Measurements from ENCODE around the gene DDX24. TPM values are rescaled to one million over a fixed set of nuclear protein-coding genes. Genes with fewer than 3 reads are reported as not detected.

Gene DDX24, protein sequence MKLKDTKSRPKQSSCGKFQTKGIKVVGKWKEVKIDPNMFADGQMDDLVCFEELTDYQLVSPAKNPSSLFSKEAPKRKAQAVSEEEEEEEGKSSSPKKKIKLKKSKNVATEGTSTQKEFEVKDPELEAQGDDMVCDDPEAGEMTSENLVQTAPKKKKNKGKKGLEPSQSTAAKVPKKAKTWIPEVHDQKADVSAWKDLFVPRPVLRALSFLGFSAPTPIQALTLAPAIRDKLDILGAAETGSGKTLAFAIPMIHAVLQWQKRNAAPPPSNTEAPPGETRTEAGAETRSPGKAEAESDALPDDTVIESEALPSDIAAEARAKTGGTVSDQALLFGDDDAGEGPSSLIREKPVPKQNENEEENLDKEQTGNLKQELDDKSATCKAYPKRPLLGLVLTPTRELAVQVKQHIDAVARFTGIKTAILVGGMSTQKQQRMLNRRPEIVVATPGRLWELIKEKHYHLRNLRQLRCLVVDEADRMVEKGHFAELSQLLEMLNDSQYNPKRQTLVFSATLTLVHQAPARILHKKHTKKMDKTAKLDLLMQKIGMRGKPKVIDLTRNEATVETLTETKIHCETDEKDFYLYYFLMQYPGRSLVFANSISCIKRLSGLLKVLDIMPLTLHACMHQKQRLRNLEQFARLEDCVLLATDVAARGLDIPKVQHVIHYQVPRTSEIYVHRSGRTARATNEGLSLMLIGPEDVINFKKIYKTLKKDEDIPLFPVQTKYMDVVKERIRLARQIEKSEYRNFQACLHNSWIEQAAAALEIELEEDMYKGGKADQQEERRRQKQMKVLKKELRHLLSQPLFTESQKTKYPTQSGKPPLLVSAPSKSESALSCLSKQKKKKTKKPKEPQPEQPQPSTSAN
- total RNA-seq, result 63.3 and 90.8 TPM in 2 replicates

GRCh38 chr14:94080621-94081385, at the start of gene DDX24, which contains the start of gene IFI27L1:
Gene DDX24, minus strand, starts transcription at chr14:94081202. Its CDS starts 1,460 bp downstream, at chr14:94079742.
Gene IFI27L1, plus strand, starts transcription at chr14:94081310. Its CDS starts 15,628 bp downstream, at chr14:94096938.
- peak; percentile 86 to 93 for DNase-seq (ENCODE audit: low read depth in 2 of 2)

GRCh38 chr14:94129758-94130414, 48.9 kb upstream of the DDX24 start:
- peak in 1 of 2 donors; percentile 29 for DNase-seq (ENCODE audit: low read depth in 2 of 2)

DNA sequence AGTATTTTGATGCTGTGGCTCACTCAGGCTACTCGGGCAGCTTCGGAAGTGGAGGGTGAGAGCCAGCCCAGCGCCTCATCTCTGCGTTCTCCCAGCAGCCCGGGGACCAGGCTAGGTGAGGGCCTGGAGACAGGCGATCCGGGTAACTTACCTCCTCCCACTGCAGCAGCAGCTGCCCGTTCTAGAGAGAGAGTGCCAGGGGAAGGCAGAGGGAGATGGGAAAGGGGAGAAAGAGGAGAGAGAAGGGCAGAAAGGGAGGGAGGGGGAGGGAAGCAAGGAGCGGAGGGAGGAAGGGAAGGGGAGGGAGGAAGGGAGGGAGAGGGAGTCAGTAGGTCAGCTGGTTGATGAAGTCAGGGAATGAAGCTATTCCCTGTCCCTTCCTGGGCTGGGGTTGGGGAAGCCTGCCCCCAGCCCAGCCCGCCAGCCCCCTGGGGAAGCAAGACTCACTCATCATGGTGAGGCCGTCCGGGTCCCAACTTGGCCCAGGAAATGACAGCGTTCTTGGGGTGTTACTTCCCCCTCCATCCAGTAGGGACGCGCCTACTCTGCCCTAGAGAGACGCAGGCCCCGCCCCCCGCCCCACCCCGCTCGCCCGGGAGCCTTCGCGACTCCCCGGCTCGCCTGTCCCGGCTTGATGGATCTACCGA, 48.2 kb upstream of the DDX24 start, which contains the start of gene IFI27L2:
TSS of gene IFI27L2 (minus strand) at position 494 of the 647 bp plus-strand sequence. CDS start at position 454, 40 bp downstream.
- peak in 1 of 2 donors; percentile 49 for DNase-seq (ENCODE audit: low read depth in 2 of 2)

- DNase-seq (ENCODE audit: low read depth in 2 of 2), result no peak
These were observed 47.3 kb upstream of the DDX24 start for GRCh38 chr14:94128216-94128839.

- DNase-seq (ENCODE audit: low read depth in 2 of 2), result no peak
These were observed 46.3 kb upstream of the DDX24 start for GRCh38 chr14:94127330-94127729.

DNA sequence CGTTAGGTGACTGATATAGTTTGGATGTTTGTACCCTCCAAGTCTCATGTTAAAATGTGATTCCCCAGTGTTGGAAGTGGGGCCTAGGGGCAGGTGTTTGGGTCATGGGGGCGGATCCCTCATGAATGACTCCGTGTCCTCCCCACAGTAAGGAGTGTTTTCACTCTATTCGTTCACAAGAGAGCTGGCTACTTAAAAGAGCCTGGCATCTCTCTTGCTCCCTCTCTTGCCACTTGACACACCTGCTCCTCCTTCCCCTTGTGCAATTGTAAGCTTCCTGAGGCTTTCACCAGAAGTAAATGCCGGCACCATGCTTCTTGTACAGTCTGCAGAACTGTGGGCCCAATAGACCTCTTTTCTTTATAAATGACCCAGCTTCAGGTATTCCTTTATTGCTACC, 45.8 kb upstream of the DDX24 start:
- no peak for DNase-seq (ENCODE audit: low read depth in 2 of 2)

DNA sequence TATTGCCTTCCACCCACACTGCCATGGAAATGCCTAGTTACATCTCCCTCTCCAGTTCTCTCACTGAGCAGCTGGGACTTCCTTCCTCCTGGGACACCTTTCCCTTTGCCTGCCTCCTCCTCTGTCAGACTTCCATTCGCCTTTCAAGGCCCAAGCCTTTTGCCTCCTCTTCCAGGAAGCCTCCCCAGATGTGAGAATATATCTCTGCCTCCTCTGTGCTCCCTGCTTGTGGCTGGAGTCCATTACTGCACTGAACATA, 45.3 kb upstream of the DDX24 start:
- DNase-seq (ENCODE audit: low read depth in 2 of 2), result no peak

GRCh38 chr14:94125659-94126418, 44.8 kb upstream of the DDX24 start:
- no peak for DNase-seq (ENCODE audit: low read depth in 2 of 2)

DNA sequence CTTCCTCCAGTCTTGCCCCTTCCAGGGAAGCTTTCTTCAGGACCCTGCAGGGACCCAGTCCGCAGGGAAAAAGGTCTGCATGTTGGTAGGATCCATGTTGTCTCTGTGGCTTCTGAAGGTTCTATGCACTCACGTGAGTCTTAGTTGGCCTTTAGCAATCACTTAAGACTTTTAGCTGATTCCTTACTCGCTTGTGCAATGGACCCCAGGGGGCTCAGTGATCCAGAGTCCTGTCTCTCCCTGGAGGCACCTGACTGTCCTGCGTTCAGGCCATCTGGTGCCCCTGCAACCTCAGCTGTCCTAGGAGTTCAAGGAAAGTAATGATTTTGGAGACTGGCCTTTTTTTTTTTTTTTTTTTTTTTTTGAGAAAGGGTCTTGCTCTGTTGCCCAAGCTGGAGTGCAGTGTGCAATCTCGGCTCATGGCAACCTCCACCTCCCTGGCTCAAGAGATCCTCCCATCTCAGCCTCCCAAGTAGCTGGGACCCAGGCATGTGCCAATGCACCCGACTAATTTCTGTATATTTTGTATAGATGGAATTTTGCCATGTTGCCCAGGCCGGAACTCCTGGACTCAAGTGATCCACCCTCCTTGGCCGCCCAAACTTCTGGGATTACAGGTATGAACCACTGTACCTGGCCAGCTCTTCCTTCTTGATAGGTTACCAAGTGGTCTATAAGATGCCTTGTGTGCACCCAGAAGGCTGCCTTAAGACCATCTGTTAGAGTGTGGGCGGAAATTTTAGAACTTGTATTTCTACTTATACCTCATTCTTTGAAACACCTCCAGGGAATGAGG, 43.8 kb upstream of the DDX24 start:
- DNase-seq (ENCODE audit: low read depth in 2 of 2), result no peak

DNA sequence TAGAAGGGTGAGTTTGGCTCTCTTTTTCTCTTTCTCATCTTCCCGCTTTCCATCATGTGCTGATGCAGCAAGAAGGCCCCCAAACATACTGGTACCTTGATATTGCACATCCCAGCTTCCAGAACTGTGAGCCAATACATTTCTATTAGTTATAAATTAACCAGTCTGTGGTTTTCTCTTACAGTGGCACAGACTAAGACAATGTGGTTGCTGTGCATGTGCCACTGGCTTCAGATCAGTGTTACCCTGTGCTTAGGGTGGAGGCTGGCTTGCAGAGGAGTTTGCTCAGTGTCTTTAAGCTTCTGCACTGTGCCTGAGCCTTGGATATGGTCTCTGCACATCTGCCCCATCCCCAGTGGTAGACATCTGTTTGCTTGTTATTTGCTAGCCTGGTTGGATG, 42.9 kb upstream of the DDX24 start:
- DNase-seq (ENCODE audit: low read depth in 2 of 2), result no peak

DNA sequence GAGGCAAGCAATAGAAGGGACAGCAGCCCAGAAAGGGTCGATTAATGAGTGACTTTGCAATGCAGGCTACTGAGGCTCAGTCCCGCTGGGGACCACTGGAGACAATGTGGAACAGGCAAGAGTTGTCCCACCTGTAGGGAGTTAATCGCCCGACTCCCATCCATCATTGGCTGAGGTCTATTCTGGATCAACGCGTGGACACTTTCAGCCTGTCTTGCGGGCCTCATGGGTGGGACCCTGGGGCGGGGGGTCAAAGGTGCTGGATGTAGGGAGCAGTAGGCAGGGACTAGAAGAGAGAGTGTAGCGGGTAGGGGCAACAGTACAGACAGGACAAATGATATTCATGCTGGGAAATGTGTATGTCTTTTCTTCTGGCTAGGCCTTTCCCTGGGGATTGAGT, 42.3 kb upstream of the DDX24 start:
- DNase-seq (ENCODE audit: low read depth in 2 of 2), result no peak

DNA sequence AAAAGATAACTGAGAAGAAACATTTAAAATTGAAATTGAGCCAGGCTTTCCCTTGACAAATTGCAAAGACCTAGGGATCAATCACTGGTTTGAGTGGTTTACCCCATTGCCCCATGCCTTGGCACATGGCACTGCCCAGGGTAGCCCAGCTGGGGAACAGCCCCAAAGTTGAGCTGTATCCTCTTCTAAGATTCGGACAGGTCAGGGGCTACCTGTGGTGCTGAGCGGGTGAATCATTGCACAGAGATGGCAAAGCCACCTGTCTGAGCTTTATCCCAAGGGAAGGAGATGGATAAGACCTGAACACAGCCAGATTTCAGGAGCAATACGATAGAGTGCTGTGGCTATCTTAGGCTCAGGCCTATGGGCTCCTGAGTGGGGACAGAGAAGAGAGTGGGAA, 41.4 kb upstream of the DDX24 start:
- no peak for DNase-seq (ENCODE audit: low read depth in 2 of 2)

DNA sequence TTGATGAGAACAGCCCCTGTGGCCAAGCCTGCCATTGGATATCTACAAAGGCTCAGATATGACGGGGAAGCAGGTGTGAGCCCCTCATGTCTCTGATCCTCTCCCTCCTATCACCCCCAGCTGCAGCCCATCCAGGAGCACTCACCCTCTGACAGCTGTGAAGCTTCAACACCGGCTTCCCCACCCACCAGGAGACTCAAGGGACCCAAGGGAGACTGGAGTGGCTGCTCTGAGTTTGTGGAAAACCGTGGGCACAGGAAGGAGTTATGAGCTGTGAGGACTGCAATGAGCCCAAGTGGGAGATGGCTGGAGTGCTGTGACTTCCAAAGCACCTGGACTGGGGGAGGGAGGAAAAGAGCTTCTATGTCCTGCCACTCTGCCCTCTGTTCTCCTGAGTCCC, 40.5 kb upstream of the DDX24 start:
- DNase-seq (ENCODE audit: low read depth in 2 of 2), result no peak

DNA sequence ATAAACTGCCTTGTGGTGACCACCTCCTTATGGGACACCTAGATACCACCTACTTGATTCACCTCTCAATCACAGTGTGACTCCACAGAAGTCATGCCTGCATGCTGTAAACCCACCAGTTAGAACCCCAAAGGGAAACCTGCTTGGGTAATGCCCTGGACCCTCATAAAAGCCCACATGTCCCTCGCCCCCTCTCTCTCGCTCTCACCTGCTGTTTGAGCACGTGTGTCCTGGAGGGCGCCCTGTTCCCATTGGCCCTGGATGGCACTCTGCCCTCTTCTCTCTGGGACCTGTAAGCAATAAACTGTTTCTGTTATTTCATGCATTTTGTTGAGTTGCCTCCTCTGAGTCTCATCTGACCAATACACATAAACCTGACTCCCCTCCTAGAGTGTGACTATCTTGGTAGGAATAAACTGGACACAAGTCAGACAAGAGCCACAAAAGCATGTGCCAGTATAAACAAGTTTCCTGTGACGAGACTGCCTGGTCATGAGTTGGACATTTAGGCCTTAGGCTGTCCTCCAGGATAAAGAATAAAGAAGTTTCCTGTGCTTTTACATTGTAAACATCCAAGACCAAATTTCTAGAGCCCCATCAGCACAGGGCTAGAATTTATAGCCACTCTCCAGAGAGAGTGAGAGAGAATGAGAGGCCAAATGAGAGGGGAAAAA, 39.8 kb upstream of the DDX24 start:
- peak in 1 of 2 donors; percentile 42 for DNase-seq (ENCODE audit: low read depth in 2 of 2)

GRCh38 chr14:94119071-94119470, 38.1 kb upstream of the DDX24 start:
- DNase-seq (ENCODE audit: low read depth in 2 of 2), result no peak

DNA sequence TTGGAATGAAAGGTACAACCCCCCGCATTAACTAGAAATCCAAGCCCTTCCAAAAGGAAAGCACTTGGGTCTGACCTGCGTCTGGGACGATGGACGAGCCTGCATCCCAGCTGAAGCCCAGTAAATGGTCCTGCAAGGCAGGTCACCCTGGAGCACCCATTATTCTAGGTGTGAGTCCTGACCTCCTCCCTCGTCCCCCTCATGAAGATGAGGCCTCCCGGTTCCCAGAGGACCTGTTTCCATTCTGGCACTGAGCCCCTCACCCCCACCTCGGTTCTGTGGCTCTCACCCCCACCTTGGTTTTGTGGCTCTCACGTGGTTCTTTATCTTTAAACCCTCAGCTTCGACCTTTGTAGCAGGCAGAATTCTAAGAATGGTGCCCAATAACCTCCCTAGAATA, 36.9 kb upstream of the DDX24 start:
- no peak for DNase-seq (ENCODE audit: low read depth in 2 of 2)

DNA sequence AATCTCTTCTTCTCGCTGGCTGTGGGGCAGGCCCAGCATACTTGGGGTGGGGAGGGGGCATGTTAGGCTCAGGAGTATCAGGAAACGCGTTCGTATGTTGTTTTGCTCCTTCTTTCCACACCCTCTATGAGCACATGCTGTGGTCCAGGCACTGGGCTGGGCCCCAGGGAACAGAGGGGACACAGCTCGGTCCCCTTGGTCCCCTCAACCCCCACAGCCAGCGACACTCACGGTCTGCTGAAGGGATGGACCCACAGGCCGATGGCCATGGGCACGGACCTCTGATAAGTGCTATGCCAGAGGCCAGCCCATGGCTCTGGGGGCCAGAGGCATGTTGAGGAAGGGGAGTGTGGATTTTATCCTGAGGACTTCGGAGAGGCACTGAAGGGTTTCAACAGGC, 35.7 kb upstream of the DDX24 start:
- no peak for DNase-seq (ENCODE audit: low read depth in 2 of 2)

DNA sequence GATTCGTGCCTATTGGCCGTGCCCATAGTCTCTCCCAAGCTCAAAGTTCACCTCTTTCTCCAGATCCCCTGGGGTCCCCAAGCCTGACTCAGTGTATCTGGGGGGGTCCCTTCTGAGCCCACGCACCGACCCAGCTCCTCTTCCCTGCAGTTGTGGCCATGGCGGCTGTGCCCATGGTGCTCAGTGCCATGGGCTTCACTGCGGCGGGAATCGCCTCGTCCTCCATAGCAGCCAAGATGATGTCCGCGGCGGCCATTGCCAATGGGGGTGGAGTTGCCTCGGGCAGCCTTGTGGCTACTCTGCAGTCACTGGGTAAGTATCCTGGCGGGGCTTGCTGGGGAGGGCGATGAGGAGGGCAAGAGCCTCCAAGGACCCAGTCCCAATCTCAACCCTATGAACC, 34.6 kb upstream of the DDX24 start:
- no peak for DNase-seq (ENCODE audit: low read depth in 2 of 2)
